ENCODE results near the gene RAD21L1.

Gene RAD21L1

GRCh38 chr20:1267809-1268374 is 42.0 kb downstream of the RAD21L1 start:
- Histone ChIP-seq H3K4me2 (no peak overlapping the region), H3K9me3 (peaks cover 2% of the 10 kb centered on the region), H3K27me3 (peaks cover 37% of the 10 kb centered on the region; the same call in 1 of the 2 replicates), H3K27ac (no peak overlapping the region), H3K4me1 (peaks cover 18% of the 10 kb centered on the region), H3K4me3 (no peak overlapping the region), H4K20me1 (no peaks in the 10 kb centered on the region), H3K36me3 (no peaks in the 10 kb centered on the region), H3K9ac (no peak overlapping the region)
- no peak for TF ChIP-seq Cebpa-rat (IDR thresholded peaks at IDR 0.05)

GRCh38 chr20:1269235-1269634 is 43.4 kb downstream of the RAD21L1 start:
- H3K4me1 ChIP-seq: peaks cover 23% of the 10 kb centered on the region
- H3K4me2 ChIP-seq: no peak overlapping the region
- H3K9ac ChIP-seq: no peak overlapping the region
- H3K27me3 ChIP-seq: peaks cover 37% of the 10 kb centered on the region; the same call in 1 of the 2 replicates
- H3K27ac ChIP-seq: no peak overlapping the region
- H3K4me3 ChIP-seq: no peak overlapping the region
- H4K20me1 ChIP-seq: no peaks in the 10 kb centered on the region
- no peaks in the 10 kb centered on the region for H3K36me3 ChIP-seq
- no peaks in the 10 kb centered on the region for H3K9me3 ChIP-seq
- no peak for TF ChIP-seq Cebpa-rat (IDR thresholded peaks at IDR 0.05)

- H3K27ac ChIP-seq: no peak overlapping the region
- H4K20me1 ChIP-seq: no peaks in the 10 kb centered on the region
- TF ChIP-seq Cebpa-rat (IDR thresholded peaks at IDR 0.05): no peak
- no peak overlapping the region for H3K9ac ChIP-seq
- H3K27me3 ChIP-seq: peaks cover 35% of the 10 kb centered on the region; the same call in 1 of the 2 replicates
- no peak overlapping the region for H3K4me2 ChIP-seq
- no peak overlapping the region for H3K4me3 ChIP-seq
- no peaks in the 10 kb centered on the region for H3K9me3 ChIP-seq
- H3K36me3 ChIP-seq: no peaks in the 10 kb centered on the region
- peaks cover 23% of the 10 kb centered on the region for H3K4me1 ChIP-seq
Observed at GRCh38 chr20:1269850-1270249, 44.0 kb downstream of the RAD21L1 start.

GRCh38 chr20:1272368-1273100 is 46.7 kb downstream of the RAD21L1 start:
- peaks cover 8% of the 10 kb centered on the region; the same call in 1 of the 2 replicates for H3K27me3 ChIP-seq

DNA sequence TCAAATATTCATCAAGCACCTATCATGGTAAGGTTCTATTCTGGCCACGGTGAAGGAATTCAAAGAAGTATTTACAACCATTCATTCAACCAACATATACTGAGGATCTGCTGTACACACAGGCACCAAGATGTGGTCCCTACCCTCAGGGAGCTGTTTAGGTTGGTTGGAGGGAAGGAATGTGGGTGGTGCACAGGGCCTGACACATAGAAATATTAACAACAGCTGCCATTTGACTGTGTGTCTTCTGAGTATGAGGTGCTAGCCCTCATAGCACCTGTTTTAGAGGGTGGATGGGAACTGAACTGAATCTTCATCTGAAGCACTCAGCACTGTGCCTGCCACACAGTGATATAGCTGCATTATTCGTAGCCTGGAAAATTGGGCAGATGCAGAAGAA is 47.5 kb downstream of the RAD21L1 start:
- no peaks in the 10 kb centered on the region for H3K9me3 ChIP-seq
- no peaks in the 10 kb centered on the region for H3K27me3 ChIP-seq
- no peak for TF ChIP-seq Cebpa-rat (IDR thresholded peaks at IDR 0.05)
- H3K4me3 ChIP-seq: no peak overlapping the region
- no peak overlapping the region for H3K9ac ChIP-seq
- H3K36me3 ChIP-seq: no peaks in the 10 kb centered on the region
- H3K27ac ChIP-seq: no peak overlapping the region
- peaks cover 10% of the 10 kb centered on the region for H3K4me1 ChIP-seq
- H4K20me1 ChIP-seq: no peaks in the 10 kb centered on the region
- peak overlapping the region; percentile 53 for H3K4me2 ChIP-seq

More at GRCh38 chr20:1272368-1273100, 46.7 kb downstream of the RAD21L1 start:
- Histone ChIP-seq H3K4me2 (peak overlapping the region; percentile 53), H3K9ac (no peak overlapping the region), H3K9me3 (no peaks in the 10 kb centered on the region), H3K4me1 (peaks cover 10% of the 10 kb centered on the region), H4K20me1 (no peaks in the 10 kb centered on the region), H3K4me3 (no peak overlapping the region), H3K27ac (no peak overlapping the region), H3K36me3 (no peaks in the 10 kb centered on the region)
- TF ChIP-seq Cebpa-rat (IDR thresholded peaks at IDR 0.05): no peak

GRCh38 chr20:1274485-1275311 is 48.9 kb downstream of the RAD21L1 start:
- Histone ChIP-seq H3K4me3 (no peak overlapping the region), H3K9me3 (no peaks in the 10 kb centered on the region)

DNA sequence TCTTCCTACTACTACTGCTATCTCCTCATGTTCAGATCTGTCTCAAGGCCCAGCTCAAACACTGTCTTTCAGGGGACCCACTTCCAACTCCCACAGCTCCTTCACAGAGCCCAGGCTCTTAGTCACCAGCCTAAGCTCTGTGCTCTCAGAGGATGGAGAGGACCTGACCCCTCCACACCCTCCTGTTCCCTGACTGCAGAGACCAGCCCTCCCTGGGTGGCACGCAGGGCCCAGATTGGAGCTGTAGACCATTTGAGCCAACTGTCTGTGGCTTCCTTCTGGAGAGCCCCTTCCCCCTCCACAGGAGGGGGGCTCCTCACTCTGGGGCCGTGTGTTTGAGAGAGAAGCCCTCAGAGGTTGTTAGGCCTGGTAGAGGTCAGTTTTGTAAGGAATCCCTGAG is 50.1 kb downstream of the RAD21L1 start:
- peaks cover 10% of the 10 kb centered on the region for H3K4me1 ChIP-seq
- no peak for TF ChIP-seq Cebpa-rat (IDR thresholded peaks at IDR 0.05)
- H3K27me3 ChIP-seq: no peaks in the 10 kb centered on the region
- H3K9me3 ChIP-seq: no peaks in the 10 kb centered on the region
- H4K20me1 ChIP-seq: no peaks in the 10 kb centered on the region
- H3K4me3 ChIP-seq: no peak overlapping the region
- no peaks in the 10 kb centered on the region for H3K36me3 ChIP-seq
- no peak overlapping the region for H3K27ac ChIP-seq
- H3K9ac ChIP-seq: no peak overlapping the region
- no peak overlapping the region for H3K4me2 ChIP-seq

More at GRCh38 chr20:1274485-1275311, 48.9 kb downstream of the RAD21L1 start:
- Histone ChIP-seq H3K9ac (no peak overlapping the region), H3K27ac (no peak overlapping the region), H3K4me2 (no peak overlapping the region), H3K36me3 (no peaks in the 10 kb centered on the region), H3K27me3 (no peaks in the 10 kb centered on the region), H3K4me1 (peaks cover 10% of the 10 kb centered on the region), H4K20me1 (no peaks in the 10 kb centered on the region)
- no peak for TF ChIP-seq Cebpa-rat (IDR thresholded peaks at IDR 0.05)

GRCh38 chr20:1277529-1278322 is 51.9 kb downstream of the RAD21L1 start:
- peaks cover 7% of the 10 kb centered on the region for H3K4me1 ChIP-seq
- no peaks in the 10 kb centered on the region for H3K9me3 ChIP-seq
- TF ChIP-seq Cebpa-rat (IDR thresholded peaks at IDR 0.05): no peak
- no peak overlapping the region for H3K9ac ChIP-seq
- no peaks in the 10 kb centered on the region for H3K36me3 ChIP-seq
- no peak overlapping the region for H3K27ac ChIP-seq
- H3K4me3 ChIP-seq: no peak overlapping the region
- no peaks in the 10 kb centered on the region for H4K20me1 ChIP-seq
- H3K4me2 ChIP-seq: no peak overlapping the region
- no peaks in the 10 kb centered on the region for H3K27me3 ChIP-seq

DNA sequence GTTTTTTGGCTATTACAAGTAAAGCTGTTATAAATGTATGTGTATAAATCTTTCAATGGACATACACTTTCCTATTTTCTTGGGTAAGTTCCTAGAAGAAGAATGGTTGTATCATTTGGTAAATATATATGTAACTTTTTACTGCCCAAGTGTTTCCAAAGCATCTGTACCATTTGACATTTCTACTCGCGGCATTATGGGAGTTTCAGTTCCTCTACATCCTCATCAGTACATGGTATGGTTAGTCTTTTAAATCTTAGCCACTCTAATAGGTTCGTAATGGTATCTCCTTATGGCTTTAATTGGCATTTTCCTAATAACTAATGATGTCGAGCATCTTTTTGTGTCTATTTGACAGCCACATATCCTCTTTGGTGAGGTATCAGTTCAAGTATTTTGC is 53.1 kb downstream of the RAD21L1 start:
- H3K4me2 ChIP-seq: no peak overlapping the region
- TF ChIP-seq Cebpa-rat (IDR thresholded peaks at IDR 0.05): no peak
- H3K27me3 ChIP-seq: no peaks in the 10 kb centered on the region
- H3K36me3 ChIP-seq: no peaks in the 10 kb centered on the region
- H3K4me3 ChIP-seq: no peak overlapping the region
- no peak overlapping the region for H3K9ac ChIP-seq
- no peaks in the 10 kb centered on the region for H4K20me1 ChIP-seq
- no peaks in the 10 kb centered on the region for H3K4me1 ChIP-seq
- H3K9me3 ChIP-seq: no peaks in the 10 kb centered on the region
- H3K27ac ChIP-seq: no peak overlapping the region

Measured in BLaER1 (cell line).